Stimulated activated naive CD4-positive, alpha-beta T cell treated with Interleukin-2 at 50 U/mL for 16 hours (primary cell): ENCODE data around the gene METTL4.

Experiments used
- DNase-seq: peaks from one replicate; lab custom pipeline; 2025; lab: John Stamatoyannopoulos, UW

Gene METTL4

GRCh38 chr18:2518473-2518872, 52.8 kb downstream of the METTL4 start:
- no peak for DNase-seq

GRCh38 chr18:2515908-2516625, 55.2 kb downstream of the METTL4 start:
- DNase-seq, result no peak

- no peak for DNase-seq
Observed at GRCh38 chr18:2515171-2515787, 56.0 kb downstream of the METTL4 start.

GRCh38 chr18:2513616-2514015, 57.7 kb downstream of the METTL4 start:
- no peak for DNase-seq

- DNase-seq, result no peak
Observed at GRCh38 chr18:2512059-2512458, 59.2 kb downstream of the METTL4 start.

GRCh38 chr18:2511451-2511850, 59.9 kb downstream of the METTL4 start:
- no peak for DNase-seq

- DNase-seq, result no peak
Observed at GRCh38 chr18:2510416-2510815, 60.9 kb downstream of the METTL4 start.

- no peak for DNase-seq
Observed at GRCh38 chr18:2508678-2509077, 62.6 kb downstream of the METTL4 start.

- DNase-seq, result no peak
Observed at GRCh38 chr18:2508155-2508554, 63.1 kb downstream of the METTL4 start.

- no peak for DNase-seq
Observed at GRCh38 chr18:2504642-2505041, 66.7 kb downstream of the METTL4 start.

- DNase-seq, result no peak
Observed at GRCh38 chr18:2502880-2503279, 68.4 kb downstream of the METTL4 start.

- DNase-seq, result no peak
Observed at GRCh38 chr18:2502394-2502793, 68.9 kb downstream of the METTL4 start.

GRCh38 chr18:2497797-2498196, 73.5 kb downstream of the METTL4 start:
- no peak for DNase-seq

- no peak for DNase-seq
Observed at GRCh38 chr18:2495381-2495780, 75.9 kb downstream of the METTL4 start.

- no peak for DNase-seq
Observed at GRCh38 chr18:2494921-2495320, 76.4 kb downstream of the METTL4 start.
